ENCODE results near the gene NACA.
"Not testable (repeated sequence)": the region's sequence is repeated elsewhere in the genome, so short reads cannot be mapped to it uniquely, and the experiment has no call there.

The NACA gene

DNA sequence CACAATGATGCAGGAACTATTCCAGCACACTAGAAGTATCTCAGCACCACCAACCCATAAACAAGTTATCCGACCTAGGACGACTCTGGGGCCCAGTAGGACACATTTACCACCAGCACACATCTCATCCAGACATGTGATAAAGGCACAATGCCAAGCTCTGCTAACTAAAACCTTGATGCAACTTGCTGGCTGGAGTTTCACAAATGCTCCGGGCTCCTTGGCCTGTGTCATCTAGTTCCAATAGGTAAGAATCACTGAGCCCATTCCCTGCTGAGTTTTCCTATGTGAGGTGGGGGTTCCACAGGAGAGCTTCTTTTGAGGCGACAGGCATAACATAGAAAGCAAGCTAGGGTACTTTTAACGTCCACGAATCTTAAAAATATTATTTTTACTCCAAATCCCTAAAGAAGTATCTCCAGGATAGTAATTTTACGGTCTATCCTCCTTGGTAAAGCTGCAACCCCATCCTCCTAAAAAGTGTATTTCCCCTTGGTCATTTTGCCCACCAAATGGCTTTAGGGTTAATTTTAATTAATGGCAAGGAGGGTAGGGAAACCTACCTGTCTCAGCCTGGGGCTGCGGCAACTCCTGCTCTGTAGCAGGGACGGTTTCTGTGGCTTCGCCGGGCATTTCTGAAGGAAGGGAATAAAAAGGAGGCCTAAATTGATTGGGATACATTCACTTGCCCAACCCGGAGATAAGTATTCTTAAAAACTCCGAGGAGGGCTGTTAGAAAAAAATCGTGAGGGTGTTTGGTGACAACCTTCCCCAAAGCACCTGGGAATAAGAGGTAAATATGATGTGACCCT lies 1.0 kb downstream of the NACA start:
- DNase-seq, result no peak

DNA sequence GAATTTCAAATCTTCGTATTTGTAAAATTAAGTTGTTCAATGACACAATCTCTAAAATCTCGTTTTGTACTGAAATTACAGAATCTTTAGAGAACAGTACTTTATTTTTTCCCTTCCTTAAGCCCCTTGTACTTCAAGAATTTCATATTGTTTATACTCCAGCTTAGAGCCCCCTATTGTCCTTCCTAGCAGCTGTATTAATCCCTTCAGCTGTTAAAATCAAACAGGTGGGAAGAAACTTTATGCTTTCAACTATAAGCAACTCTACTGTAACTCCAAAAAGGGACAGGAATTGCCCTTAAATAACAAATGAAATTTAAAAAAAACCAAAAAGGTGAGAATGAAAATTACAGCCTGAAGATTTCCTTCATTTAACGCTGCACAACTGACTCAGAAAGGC lies 1.7 kb downstream of the NACA start:
- DNase-seq, result no peak

DNA sequence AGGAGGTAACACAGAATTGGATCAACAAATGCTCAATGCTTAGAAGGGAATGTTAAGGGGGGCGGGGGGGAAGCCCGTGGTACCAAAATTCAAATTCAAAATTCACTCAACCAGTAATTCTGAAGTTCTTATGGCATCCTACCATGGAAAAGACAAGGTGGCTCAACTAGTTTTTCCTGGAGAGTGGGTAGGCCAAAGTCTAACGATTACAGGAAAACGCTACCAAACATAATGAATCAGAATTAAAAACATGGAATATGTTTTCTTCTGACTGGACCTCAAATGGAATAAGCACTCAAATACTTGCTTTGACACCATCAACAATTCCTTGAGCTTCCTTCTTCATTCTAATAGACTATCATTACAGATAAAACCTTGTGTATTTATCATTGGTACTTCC lies 2.3 kb downstream of the NACA start:
- no peak for DNase-seq

DNA sequence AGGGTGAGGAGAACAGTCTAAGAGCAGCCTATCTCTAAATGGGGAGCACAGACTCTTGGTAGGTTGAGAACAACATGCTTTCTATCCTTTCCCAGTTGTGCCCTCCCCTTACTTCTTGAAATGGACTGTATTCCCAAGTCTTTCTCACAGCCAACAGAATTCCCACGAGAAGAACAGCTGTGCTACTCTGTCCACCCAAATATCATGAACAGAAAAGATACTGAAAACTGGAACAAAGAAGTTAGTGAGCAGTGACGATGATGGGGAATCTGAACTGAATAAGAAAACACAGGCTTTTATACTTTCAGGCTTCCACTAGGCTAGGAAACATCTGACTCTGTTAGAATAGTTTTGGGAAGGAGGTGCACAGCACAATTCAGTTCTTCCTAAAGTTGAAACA lies 3.4 kb downstream of the NACA start:
- DNase-seq, result no peak

- DNase-seq, result no peak
Measured at GRCh38 chr12:56721216-56721615, 3.9 kb downstream of the NACA start.

GRCh38 chr12:56720731-56721151 lies 4.4 kb downstream of the NACA start:
- DNase-seq, result no peak

- no peak for DNase-seq
Measured at GRCh38 chr12:56719056-56719455, 6.0 kb downstream of the NACA start.

DNA sequence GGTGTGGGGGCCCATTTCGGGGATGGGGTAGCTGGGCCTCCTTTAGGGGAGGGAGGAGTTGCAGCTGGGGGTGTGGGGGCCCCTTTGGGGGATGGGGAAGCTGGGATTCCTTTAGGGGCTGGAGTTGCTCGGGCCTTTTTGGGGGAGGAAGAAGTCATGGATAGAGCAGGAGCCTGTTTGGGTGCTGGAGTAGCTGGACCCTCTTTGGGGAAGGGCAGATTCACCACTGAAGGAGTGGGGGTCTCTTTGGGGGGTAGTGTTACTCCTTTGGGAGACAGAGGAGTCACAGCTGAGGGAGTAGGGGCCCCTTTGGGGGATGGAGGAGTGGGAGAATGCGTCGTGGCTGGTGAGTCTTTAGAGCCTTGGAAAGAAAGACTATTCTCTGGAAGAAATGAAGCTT lies 6.5 kb downstream of the NACA start:
- no peak for DNase-seq

DNA sequence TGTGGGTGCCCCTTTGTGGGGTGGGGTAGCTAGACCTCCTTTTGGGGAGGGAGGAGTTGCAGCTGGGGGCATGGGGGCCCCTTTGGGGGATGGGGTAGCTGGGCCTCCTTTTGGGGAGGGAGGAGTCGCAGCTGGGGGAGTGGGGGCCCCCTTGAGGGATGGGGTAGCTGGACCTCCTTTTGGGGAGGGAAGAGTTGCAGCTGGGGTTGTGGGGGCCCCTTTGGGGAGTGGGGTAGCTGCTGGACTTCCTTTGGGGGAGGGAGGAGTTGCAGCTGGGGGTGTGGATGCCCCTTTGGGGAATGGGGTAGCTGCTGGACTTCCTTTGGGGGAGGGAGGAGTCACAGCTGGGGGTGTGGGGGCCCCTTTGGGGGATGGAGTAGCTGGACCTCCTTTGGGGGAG lies 7.0 kb downstream of the NACA start:
- no peak for DNase-seq

DNA sequence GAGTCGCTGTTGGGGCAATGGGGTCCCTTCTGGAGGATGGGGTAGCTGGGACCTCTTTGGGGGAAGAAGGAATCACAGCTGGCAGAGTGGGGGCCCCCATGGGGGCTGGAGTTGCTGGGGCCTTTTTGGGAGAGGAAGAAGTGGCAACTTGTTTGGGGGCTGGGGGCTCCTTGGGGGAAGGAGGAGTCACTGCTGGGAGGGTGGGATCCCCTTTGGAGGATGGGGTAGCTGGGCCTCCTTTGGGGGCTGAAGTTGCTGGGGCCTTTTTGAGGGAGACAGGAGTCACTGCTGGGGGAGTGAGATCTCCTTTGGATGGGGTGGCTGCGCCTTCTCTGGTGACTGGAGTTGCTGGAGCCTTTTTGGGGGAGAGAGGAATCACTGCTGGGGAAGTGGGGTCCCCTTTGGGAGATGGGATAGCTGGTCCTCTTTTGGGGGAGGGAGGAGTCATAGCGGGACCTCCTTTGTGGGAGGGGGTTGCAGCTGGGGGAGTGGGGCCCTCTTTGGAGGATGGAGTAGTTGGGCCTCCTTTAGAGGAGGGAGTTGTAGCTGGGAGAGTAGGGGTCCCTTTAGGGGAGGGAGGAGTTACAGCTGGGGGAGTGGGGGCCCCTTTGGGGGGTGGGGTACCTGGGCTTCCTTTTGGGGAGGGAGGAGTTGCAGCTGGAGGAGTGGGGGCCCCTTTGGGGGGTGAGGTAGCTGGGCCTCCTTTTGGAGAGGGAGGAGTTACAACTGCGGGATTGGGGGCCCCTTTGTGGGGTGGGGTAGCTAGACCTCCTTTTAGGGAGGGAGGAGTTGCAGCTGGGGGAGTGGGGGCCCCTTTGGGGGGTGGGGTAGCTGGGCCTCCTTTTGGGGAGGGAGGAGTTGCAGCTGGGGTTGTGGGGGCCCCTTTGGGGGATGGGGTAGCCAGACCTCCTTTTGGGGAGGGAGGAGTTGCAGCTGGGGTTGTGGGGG lies 7.9 kb downstream of the NACA start:
- no peak for DNase-seq

GRCh38 chr12:56716458-56716857 lies 8.6 kb downstream of the NACA start:
- no peak for DNase-seq

DNA sequence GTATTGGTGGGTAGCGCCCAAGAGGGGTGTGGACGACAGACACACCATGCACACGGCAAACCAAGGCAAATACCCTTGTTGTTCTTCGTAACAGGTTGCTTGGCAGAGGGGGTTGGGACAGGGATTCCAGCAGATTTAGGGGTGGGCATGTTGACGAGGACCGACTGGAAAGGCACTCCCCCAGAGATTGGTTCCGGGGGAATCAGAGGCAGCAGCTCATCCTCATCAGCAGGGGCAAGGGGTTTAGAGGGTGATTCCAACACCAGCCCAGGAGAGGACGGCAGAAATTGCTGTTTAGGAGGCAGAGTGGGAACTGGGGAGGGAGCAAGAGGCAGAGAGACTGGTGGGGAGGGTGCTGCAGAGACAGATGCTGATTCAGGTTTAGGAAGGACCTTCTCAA lies 9.3 kb downstream of the NACA start:
- DNase-seq, result no peak

DNA sequence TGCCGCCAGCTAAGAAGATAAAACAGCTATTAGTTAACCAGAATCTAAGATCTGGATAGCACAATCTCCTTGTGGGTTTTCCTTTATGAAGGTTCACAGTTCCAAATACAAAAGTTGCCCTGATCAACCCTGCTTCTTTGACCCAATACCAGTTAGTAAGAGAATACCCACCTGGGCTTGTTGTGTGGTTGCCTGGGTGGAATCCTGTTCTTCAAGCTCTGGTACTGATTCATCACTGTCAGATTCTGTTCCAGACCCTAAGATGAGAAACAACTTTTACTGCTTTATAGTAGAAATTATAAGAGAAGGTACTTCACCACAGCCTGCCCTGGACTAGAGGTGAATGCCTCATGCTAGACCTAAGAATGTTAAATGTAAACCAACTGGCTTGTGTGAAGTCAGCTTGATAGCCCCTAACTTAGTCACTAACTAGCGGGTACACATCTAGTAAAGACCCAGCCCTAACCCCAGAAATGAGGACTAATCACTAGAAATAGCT lies 10.6 kb downstream of the NACA start:
- no peak for DNase-seq

DNA sequence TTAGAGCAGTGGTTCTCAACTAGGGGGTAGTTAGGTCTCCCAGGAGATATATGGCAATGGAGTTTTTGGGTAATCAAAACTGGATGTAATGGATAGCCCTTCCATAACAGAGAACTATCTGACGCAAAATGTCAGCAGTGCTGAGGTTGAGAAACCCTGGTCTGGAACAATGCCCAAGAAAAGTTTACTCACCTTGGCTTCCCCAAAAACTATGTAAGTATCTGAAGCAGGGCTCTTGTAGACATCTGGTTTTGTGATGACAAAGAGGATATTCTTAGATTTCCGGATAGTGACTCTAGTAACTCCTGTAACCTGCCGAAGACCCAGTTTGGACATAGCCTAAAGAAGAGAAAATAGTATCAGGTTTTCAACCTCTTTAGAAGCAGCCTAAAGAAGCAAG lies 11.8 kb downstream of the NACA start:
- no peak for DNase-seq

GRCh38 chr12:56709759-56710376 lies 15.2 kb downstream of the NACA start:
- no peak for DNase-seq

- not testable (repeated sequence) for DNase-seq
Measured at GRCh38 chr12:56704522-56704921, 20.6 kb downstream of the NACA start.

- DNase-seq, result no peak
Measured at GRCh38 chr12:56699020-56699661, 26.0 kb downstream of the NACA start.

- DNase-seq, result no peak
Measured at GRCh38 chr12:56695327-56696101, 29.6 kb downstream of the NACA start.

- no peak for DNase-seq
Measured at GRCh38 chr12:56694161-56694560, 30.9 kb downstream of the NACA start.

DNA sequence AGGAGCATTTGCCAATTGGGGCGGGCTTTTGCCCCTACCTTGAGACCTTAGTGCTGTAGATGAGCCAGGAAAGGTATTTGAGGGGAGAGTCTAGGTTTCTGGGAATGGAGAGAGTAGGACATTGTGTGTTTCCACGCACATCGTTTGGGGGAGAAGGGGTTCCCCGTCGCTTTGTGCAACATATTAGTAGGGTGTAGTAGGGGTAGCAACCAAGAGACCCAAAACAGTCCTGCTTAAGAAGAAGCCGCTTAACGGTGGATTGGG lies 36.3 kb downstream of the NACA start:
- DNase-seq, result no peak

DNA sequence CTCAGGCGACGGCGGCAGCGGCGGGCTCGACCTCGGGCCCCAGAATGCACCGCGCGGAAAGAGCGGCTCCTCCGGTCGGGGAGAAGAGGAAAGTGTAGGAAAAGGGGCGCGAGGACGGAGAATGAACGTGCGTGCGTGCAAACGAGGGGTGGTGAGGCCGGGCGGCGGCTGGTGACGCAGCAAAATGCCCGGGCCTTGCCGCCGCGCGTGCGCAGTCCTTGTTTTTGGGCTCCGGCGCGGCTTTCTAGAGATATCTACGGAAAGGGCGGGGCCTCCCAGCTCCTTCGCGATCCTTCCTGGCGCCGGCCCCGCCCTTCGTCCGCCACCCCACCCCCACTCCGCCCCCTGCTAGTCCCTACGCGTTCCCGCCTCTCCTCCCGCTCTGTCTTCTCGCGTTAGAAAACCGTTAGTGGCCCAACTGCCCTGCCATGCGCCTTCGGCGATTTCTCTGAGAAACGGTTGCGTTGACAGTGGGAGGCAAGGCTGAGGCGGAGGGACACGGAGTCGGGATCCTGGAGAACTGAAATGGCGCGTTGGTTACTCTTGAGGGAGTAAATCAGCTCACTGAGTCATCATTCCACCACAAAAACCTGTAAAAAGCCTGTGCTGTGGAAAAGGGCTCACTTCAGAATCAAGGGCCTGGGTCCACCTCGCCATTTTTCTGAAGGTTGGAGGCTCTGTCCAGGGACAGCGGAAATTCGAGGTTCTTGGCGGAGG lies 36.8 kb downstream of the NACA start, which contains the start of gene PTGES3:
TSS of gene PTGES3 (minus strand) at position 156 of the 717 bp plus-strand sequence. CDS start 285 bp downstream, outside the sequence.
- peak; percentile 95 for DNase-seq

Measured in NCI-H1436 treated with DMSO at 0.1 percent for 48 hours (cell line).